NT2/D1 (cell line): Measurements from ENCODE around the gene NRDC.

Source experiments
- YY1 ChIP-seq: IDR thresholded peaks from 2 replicates; pipeline ENCODE4 v1.6.1; 2011; ENCODE audit not compliant: insufficient read length, insufficient read depth
- ZNF274 ChIP-seq: IDR thresholded peaks from 2 replicates; pipeline ENCODE4 v1.6.1; 2011; ENCODE audit warnings: mild to moderate bottlenecking, low read depth, low read length

- no peak for TF ChIP-seq ZNF274
- no peak for TF ChIP-seq YY1
These were observed 7.1 kb downstream of the NRDC start for GRCh38 chr1:51871351-51871975.
